GM23248 (cell line): ENCODE results near the gene UBASH3A. TPM values are rescaled to one million over a fixed set of nuclear protein-coding genes. Genes with fewer than 3 reads are reported as not detected.

Experiments used
- DNase-seq: peaks from one replicate; pipeline ENCODE4 v3.0.0-alpha.2; 2015
- H2AFZ ChIP-seq: fragments of 200-600 bp; sonication (generic); 2 replicates; pipeline ENCODE4 v1.6.1; 2016; ENCODE audit warnings: antibody characterized with exemption
- H3F3A ChIP-seq: fragments of 200-600 bp; sonication (generic); 2 replicates; pipeline ENCODE4 v1.6.1; 2016; ENCODE audit warnings: mild to moderate bottlenecking, antibody characterized with exemption, mixed run types; ENCODE audit not compliant: insufficient read depth
- H3K27ac ChIP-seq: fragments of 200-600 bp; sonication (generic); 2 replicates; pipeline ENCODE4 v1.5.1; 2016; ENCODE audit warnings: mild to moderate bottlenecking
- H3K27me3 ChIP-seq: fragments of 200-600 bp; sonication (generic); replicated peaks from 2 replicates; pipeline ENCODE4 v1.6.1; 2016; ENCODE audit warnings: mild to moderate bottlenecking; ENCODE audit not compliant: insufficient read depth
- H3K36me3 ChIP-seq: fragments of 200-600 bp; sonication (generic); 2 replicates; pipeline ENCODE4 v1.6.1; 2016; ENCODE audit warnings: low read depth, mild to moderate bottlenecking
- H3K4me1 ChIP-seq: fragments of 200-600 bp; sonication (generic); 2 replicates; pipeline ENCODE4 v1.6.1; 2016; ENCODE audit warnings: mild to moderate bottlenecking; ENCODE audit not compliant: insufficient read depth
- H3K4me2 ChIP-seq: fragments of 200-600 bp; sonication (generic); one replicate; pipeline ENCODE4 v1.6.1; 2016; ENCODE audit warnings: mild to moderate bottlenecking; ENCODE audit not compliant: unreplicated experiment
- H3K4me3 ChIP-seq: fragments of 200-600 bp; sonication (generic); 2 replicates; pipeline ENCODE4 v1.5.1; 2016; ENCODE audit warnings: mild to moderate bottlenecking
- H3K79me2 ChIP-seq: fragments of 200-600 bp; sonication (generic); 2 replicates; pipeline ENCODE4 v1.6.1; 2016; ENCODE audit warnings: mild to moderate bottlenecking; ENCODE audit not compliant: insufficient read depth
- H3K9ac ChIP-seq: fragments of 200-600 bp; sonication (generic); 2 replicates; pipeline ENCODE4 v1.6.1; 2016; ENCODE audit warnings: mild to moderate bottlenecking
- H3K9me2 ChIP-seq: fragments of 200-600 bp; sonication (generic); 2 replicates; pipeline ENCODE4 v1.6.1; 2016; ENCODE audit warnings: mixed run types, mild to moderate bottlenecking, moderate library complexity; ENCODE audit not compliant: insufficient read depth
- H3K9me3 ChIP-seq: fragments of 200-600 bp; sonication (generic); one replicate; pipeline ENCODE4 v1.6.1; 2017; ENCODE audit warnings: low read depth
- H4K20me1 ChIP-seq: fragments of 200-600 bp; sonication (generic); 2 replicates; pipeline ENCODE4 v1.6.0; 2016; ENCODE audit not compliant: insufficient read depth
- EZH2 ChIP-seq: fragments of 200-600 bp; sonication (generic); IDR thresholded peaks from 2 replicates; pipeline ENCODE4 v1.6.1; 2018; ENCODE audit warnings: antibody characterized with exemption, mild to moderate bottlenecking; ENCODE audit not compliant: insufficient read depth, poor library complexity, severe bottlenecking
- EZH2phosphoT487 ChIP-seq: fragments of 200-600 bp; sonication (generic); IDR thresholded peaks from 2 replicates; pipeline ENCODE4 v1.6.1; 2018; ENCODE audit warnings: antibody characterized with exemption, moderate library complexity, mild to moderate bottlenecking, low read depth; ENCODE audit not compliant: insufficient read depth
- WGBS, 2 experiments: methylation state at CpG; one replicate each; pipeline ENCODE4 v1.1.6; 2015 to 2017; ENCODE audit warnings: low lambda C conversion rate in 2 of 2, low coverage in 1 of 2; ENCODE audit errors: missing lambda C conversion rate in 2 of 2; 5-methylcytosine and 5-hydroxymethylcytosine counted together
- in situ Hi-C: fragments of 300-500 bp; cut with MboI; formaldehyde crosslinking; loops from 2 replicates; pipeline ENCODE4 v1.15.0; 2020
- polyA plus RNA-seq: library from polyadenylated mRNA; unstranded; fragments of >200 nt; fragmentation: Nextera tagmentation; extraction: Ambion mirVana; gene quantifications from 2 replicates; pipeline ENCODE4 v1.2.1, GENCODE V29; 2016
- total RNA-seq: library from RNA; depleted of rRNA; stranded (reverse); fragments of >200 nt; shearing (Covaris generic); gene quantifications from 2 replicates; pipeline ENCODE4 v1.2.3, GENCODE V29; 2014

The UBASH3A gene
- total and polyA plus RNA-seq, 2 experiments from 2014 or later = not detected

DNA sequence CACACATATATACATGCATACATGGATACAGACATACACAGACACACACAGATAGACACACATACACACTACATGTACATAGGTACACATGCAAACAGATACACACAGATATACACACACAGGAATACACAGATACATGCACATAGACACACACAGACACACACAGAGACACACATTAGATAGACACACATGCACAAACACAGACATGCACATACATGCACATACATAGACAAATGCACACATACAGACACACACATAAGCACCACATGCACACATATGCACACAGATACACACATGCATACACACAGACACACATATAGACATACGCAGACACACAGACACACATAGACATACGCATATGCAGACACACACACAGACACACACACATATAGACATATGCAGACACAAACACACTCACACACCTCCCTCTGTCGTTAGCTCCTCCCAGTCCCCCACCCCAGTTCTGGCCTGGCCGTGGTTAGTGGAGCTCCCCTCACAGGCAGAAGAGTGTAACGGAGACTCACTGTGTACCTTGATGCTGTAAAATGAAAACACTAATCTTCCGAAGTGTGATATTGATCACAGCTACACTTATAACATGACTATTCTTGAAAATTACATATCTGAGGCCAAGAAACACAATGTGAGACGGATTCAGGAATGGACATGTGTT is 7.6 kb downstream of the UBASH3A start:
- no peak for DNase-seq
- no peak overlapping the region for H2AFZ ChIP-seq
- H3K27me3 ChIP-seq = peaks cover 4% of the 10 kb centered on the region
- H3K4me3 ChIP-seq = no peak overlapping the region
- no peak overlapping the region for H3K4me2 ChIP-seq
- H3F3A ChIP-seq = no peaks in the 10 kb centered on the region
- no peak overlapping the region for H3K27ac ChIP-seq
- no peaks in the 10 kb centered on the region for H4K20me1 ChIP-seq
- H3K9me2 ChIP-seq = no peaks in the 10 kb centered on the region
- H3K9ac ChIP-seq = no peak overlapping the region
- H3K4me1 ChIP-seq = no peaks in the 10 kb centered on the region
- no peak for TF ChIP-seq EZH2phosphoT487
- TF ChIP-seq EZH2 = no peak
- WGBS, 2 experiments = 44 to 47% methylated on average over 7 of the region's 7 CpGs
- H3K9me3 ChIP-seq = no peaks in the 10 kb centered on the region
- in situ Hi-C loops = no loop called here
- H3K36me3 ChIP-seq = no peaks in the 10 kb centered on the region
- H3K79me2 ChIP-seq = no peaks in the 10 kb centered on the region

DNA sequence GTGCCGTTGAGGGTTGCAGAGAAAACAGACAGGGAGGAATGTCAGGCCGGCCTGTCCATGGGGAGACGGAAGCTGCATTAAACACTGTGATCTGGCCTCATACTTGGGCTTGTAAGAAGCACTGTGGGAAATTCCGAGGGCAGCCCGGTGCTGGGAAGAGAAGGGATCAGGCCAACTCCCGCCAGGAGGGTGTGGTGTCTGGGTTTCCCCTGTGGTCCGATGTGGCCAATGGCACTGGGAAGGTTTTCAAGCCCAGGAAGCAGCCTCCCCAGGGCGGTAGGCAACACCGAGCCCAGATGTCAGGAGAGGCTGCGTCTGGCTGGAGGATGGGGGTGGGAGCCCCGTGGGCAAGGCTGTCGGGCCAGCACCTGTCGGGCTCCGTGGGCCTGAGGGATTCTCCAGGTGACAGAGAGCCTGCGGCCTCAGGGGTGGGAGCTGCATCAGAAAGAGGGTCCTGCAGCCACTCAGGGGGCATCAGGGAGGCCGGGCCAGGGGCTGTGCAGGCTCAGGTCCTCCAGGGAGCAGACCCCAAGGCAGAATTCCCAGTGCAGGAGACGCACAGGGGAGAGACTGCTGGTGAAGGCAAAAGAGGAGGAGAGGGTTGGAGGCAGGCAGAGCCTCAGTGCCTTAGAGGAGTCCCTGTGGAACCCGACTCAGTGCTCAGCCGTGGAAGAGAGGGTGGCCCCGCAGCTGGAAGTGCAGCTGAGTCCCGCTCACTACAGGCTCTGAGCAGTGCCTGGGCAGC is 8.4 kb downstream of the UBASH3A start:
- Histone ChIP-seq H3K27ac (no peak overlapping the region), H3K36me3 (no peaks in the 10 kb centered on the region), H3K9me2 (no peaks in the 10 kb centered on the region), H3K27me3 (no peaks in the 10 kb centered on the region; the same call in none of the 2 replicates), H3K9ac (no peak overlapping the region), H3K79me2 (no peaks in the 10 kb centered on the region), H3K4me3 (no peak overlapping the region), H3F3A (no peaks in the 10 kb centered on the region), H4K20me1 (no peaks in the 10 kb centered on the region), H3K4me2 (no peak overlapping the region), H2AFZ (no peak overlapping the region), H3K9me3 (no peaks in the 10 kb centered on the region), H3K4me1 (no peaks in the 10 kb centered on the region)
- TF ChIP-seq EZH2phosphoT487 (no peak), EZH2 (no peak)
- in situ Hi-C loops = no loop called here
- no peak for DNase-seq
- WGBS, 2 experiments = 18 to 27% methylated on average over 21 of the region's 21 CpGs

- TF ChIP-seq EZH2phosphoT487 (no peak), EZH2 (no peak)
- Histone ChIP-seq H3K27me3 (no peaks in the 10 kb centered on the region; the same call in none of the 2 replicates), H3K4me1 (no peaks in the 10 kb centered on the region), H3K9me2 (no peaks in the 10 kb centered on the region), H3K9ac (no peak overlapping the region), H3F3A (no peaks in the 10 kb centered on the region), H3K4me3 (no peak overlapping the region), H3K36me3 (no peaks in the 10 kb centered on the region), H3K27ac (no peak overlapping the region), H3K79me2 (no peaks in the 10 kb centered on the region), H4K20me1 (no peaks in the 10 kb centered on the region), H2AFZ (no peak overlapping the region), H3K9me3 (no peaks in the 10 kb centered on the region), H3K4me2 (no peak overlapping the region)
- DNase-seq = no peak
- WGBS, 2 experiments = 46 to 49% methylated on average over 5 of the region's 5 CpGs
- in situ Hi-C loops = no loop called here
Measured at GRCh38 chr21:42412636-42412933, 8.9 kb downstream of the UBASH3A start.

- DNase-seq = no peak
- Histone ChIP-seq H2AFZ (no peak overlapping the region), H3K36me3 (no peaks in the 10 kb centered on the region), H3K9me2 (no peaks in the 10 kb centered on the region), H3K79me2 (no peaks in the 10 kb centered on the region), H3F3A (no peaks in the 10 kb centered on the region), H3K27me3 (no peaks in the 10 kb centered on the region; the same call in 1 of the 2 replicates), H3K27ac (no peak overlapping the region), H3K4me1 (no peaks in the 10 kb centered on the region), H4K20me1 (no peaks in the 10 kb centered on the region), H3K9ac (no peak overlapping the region), H3K4me3 (no peak overlapping the region), H3K4me2 (no peak overlapping the region), H3K9me3 (no peaks in the 10 kb centered on the region)
- WGBS, 2 experiments = 64 to 67% methylated on average over 14 of the region's 14 CpGs
- in situ Hi-C loops = no loop called here
- TF ChIP-seq EZH2 = no peak
- TF ChIP-seq EZH2phosphoT487 = no peak
Measured at GRCh38 chr21:42413093-42413492, 9.4 kb downstream of the UBASH3A start.
